SU-DHL-6 (cell line): ENCODE results near the gene KRT14.

Experiments
- CTCF ChIP-seq: fragments of 200-600 bp; sonication (generic); IDR thresholded peaks from one replicate; pipeline ENCODE4 v1.5.1; 2017; ENCODE audit warnings: antibody characterized with exemption, mild to moderate bottlenecking, low read length, moderate library complexity; ENCODE audit not compliant: insufficient read depth, poor library complexity, severe bottlenecking
- EZH2phosphoT487 ChIP-seq: fragments of 200-600 bp; sonication (generic), shearing (Covaris generic); conservative IDR thresholded peaks from 2 replicates; pipeline ENCODE4 v1.6.1; 2018; ENCODE audit warnings: mild to moderate bottlenecking, antibody characterized with exemption, low read length, moderate library complexity, mixed read lengths

DNA sequence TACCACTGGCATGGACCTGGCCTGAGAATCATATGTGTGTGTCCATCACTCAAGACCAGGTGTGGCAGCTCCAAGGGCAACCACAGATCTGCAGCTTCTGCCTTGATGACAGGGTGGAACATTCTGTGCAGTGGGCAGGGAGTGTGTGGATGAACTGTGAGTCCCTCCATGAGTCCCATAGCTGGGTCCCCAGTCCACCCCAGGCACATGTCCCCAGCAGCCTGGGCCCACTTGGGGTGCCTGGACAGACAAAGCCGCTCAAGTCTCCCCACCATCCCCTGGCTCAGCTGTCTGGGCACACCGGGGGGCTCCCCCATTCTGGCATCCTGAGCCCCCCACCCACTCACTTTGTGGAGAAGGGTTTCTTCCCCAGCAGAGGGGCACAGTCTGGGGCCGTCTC lies 30.4 kb upstream of the KRT14 start:
- no peak for TF ChIP-seq CTCF
- no peak for TF ChIP-seq EZH2phosphoT487
